Measurements from ENCODE around the gene BAX.

The BAX gene

GRCh38 chr19:49004964-49005614 is 50.4 kb downstream of the BAX start:
- in situ Hi-C loops (cut with MboI; ENCODE audit: low sequenced_read_pairs): no loop called here

- in situ Hi-C loops (cut with MboI; ENCODE audit: low sequenced_read_pairs): no loop called here
Measured at GRCh38 chr19:49006905-49007304, 52.2 kb downstream of the BAX start.

GRCh38 chr19:49009828-49010227 is 55.2 kb downstream of the BAX start:
- in situ Hi-C loops (cut with MboI; ENCODE audit: low sequenced_read_pairs): no loop called here

GRCh38 chr19:49010453-49010852 is 55.8 kb downstream of the BAX start:
- in situ Hi-C loops (cut with MboI; ENCODE audit: low sequenced_read_pairs): no loop called here

- in situ Hi-C loops (cut with MboI; ENCODE audit: low sequenced_read_pairs): no loop called here
Measured at GRCh38 chr19:49011194-49011593, 56.5 kb downstream of the BAX start.
